Measurements from ENCODE around the gene KIRREL2. TPM values are rescaled to one million over a fixed set of nuclear protein-coding genes. Genes with fewer than 3 reads are reported as not detected.

Gene KIRREL2
- total and polyA plus RNA-seq, 4 donors: not detected

DNA sequence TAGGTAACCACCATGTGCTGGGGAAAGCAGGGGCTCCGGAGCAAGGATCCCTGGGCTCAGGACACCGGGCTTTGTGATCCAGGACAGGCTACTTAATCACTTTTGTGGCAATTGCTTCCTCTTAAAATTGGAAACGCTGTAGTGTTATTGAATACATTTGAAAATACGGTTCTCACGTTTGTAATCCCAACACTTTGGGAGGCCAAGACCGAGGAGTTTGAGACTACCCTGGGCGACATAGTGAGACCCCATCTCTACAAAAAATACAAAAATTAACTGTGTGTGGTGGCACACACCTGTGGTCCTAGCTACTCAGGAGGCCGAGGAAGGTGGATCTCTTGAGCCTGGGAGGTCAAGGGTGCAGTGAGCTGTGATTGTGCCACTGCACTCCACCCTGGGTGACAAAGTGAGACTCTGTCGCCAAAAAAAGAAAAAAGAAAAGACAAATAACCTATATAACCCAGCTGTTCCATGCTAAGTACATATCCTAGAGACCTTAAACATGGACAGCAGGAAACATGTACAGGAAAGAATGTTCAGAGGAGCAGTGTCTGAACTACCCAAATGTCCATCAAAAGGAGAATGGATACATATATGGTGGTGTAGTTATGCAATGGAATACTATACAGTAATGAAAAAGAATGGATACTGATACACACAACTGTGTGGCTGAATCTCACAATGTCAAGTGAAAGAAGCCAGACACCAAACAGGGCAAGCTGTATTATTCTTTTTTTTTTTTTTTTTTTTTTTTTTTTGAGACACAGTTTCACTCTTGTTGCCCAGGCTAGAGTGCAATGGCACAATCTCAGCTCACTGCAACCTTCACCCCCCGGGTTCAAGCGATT lies 43.4 kb upstream of the KIRREL2 start:
- Histone ChIP-seq H3K36me3 (ENCODE audit: control insufficient read depth in 4 of 4, insufficient read depth in 3 of 4, low read depth in 1 of 4, low read length in 3 of 4) (peaks cover 0 to under 1% (median 0%) of the 10 kb centered on the region in 4 donors), H3K27me3 (ENCODE audit: control insufficient read depth in 4 of 4, insufficient read depth in 4 of 4, low read length in 3 of 4) (no peaks in the 10 kb centered on the region), H3K9me3 (ENCODE audit: control insufficient read depth in 4 of 4, low read length in 3 of 4) (no peaks in the 10 kb centered on the region), H3K27ac (ENCODE audit: low read depth in 1 of 2, low read length in 2 of 2) (peak overlapping the region; percentile 75 to 78), H3K4me3 (ENCODE audit: low read depth in 1 of 3, low read length in 3 of 3) (peak overlapping the region in 2 of 3 donors; percentile 66 to 95), H3K4me1 (ENCODE audit: control insufficient read depth in 4 of 4, insufficient read depth in 4 of 4, low read length in 3 of 4) (peaks cover 0 to 27% (median 18%) of the 10 kb centered on the region in 4 donors), H3K9ac (ENCODE audit: low read depth in 1 of 2, low read length in 2 of 2) (no peak overlapping the region)
- 41% methylated on average over 11 of the region's 11 CpGs for WGBS
- TF ChIP-seq NR2F2 (IDR thresholded peaks at IDR 0.05): no peak
- TF ChIP-seq, protein P1, sequence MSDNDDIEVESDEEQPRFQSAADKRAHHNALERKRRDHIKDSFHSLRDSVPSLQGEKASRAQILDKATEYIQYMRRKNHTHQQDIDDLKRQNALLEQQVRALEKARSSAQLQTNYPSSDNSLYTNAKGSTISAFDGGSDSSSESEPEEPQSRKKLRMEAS (IDR thresholded peaks at IDR 0.05): no peak
- peak; percentile 18 for TF ChIP-seq SP1 (IDR thresholded peaks at IDR 0.05)
- no peak for TF ChIP-seq EGR1 (IDR thresholded peaks at IDR 0.05; ENCODE audit: low read depth in 2 of 2)
- peak in 1 of 2 donors; percentile 3 for TF ChIP-seq RAD21 (IDR thresholded peaks at IDR 0.05)
- TF ChIP-seq, protein P2, sequence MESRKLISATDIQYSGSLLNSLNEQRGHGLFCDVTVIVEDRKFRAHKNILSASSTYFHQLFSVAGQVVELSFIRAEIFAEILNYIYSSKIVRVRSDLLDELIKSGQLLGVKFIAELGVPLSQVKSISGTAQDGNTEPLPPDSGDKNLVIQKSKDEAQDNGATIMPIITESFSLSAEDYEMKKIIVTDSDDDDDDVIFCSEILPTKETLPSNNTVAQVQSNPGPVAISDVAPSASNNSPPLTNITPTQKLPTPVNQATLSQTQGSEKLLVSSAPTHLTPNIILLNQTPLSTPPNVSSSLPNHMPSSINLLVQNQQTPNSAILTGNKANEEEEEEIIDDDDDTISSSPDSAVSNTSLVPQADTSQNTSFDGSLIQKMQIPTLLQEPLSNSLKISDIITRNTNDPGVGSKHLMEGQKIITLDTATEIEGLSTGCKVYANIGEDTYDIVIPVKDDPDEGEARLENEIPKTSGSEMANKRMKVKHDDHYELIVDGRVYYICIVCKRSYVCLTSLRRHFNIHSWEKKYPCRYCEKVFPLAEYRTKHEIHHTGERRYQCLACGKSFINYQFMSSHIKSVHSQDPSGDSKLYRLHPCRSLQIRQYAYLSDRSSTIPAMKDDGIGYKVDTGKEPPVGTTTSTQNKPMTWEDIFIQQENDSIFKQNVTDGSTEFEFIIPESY (IDR thresholded peaks at IDR 0.05): no peak
- TF ChIP-seq, protein P3, sequence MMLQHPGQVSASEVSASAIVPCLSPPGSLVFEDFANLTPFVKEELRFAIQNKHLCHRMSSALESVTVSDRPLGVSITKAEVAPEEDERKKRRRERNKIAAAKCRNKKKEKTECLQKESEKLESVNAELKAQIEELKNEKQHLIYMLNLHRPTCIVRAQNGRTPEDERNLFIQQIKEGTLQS (IDR thresholded peaks at IDR 0.05): no peak
- TF ChIP-seq, protein P4, sequence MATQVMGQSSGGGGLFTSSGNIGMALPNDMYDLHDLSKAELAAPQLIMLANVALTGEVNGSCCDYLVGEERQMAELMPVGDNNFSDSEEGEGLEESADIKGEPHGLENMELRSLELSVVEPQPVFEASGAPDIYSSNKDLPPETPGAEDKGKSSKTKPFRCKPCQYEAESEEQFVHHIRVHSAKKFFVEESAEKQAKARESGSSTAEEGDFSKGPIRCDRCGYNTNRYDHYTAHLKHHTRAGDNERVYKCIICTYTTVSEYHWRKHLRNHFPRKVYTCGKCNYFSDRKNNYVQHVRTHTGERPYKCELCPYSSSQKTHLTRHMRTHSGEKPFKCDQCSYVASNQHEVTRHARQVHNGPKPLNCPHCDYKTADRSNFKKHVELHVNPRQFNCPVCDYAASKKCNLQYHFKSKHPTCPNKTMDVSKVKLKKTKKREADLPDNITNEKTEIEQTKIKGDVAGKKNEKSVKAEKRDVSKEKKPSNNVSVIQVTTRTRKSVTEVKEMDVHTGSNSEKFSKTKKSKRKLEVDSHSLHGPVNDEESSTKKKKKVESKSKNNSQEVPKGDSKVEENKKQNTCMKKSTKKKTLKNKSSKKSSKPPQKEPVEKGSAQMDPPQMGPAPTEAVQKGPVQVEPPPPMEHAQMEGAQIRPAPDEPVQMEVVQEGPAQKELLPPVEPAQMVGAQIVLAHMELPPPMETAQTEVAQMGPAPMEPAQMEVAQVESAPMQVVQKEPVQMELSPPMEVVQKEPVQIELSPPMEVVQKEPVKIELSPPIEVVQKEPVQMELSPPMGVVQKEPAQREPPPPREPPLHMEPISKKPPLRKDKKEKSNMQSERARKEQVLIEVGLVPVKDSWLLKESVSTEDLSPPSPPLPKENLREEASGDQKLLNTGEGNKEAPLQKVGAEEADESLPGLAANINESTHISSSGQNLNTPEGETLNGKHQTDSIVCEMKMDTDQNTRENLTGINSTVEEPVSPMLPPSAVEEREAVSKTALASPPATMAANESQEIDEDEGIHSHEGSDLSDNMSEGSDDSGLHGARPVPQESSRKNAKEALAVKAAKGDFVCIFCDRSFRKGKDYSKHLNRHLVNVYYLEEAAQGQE (IDR thresholded peaks at IDR 0.05): no peak
- no peak for TF ChIP-seq YY1 (IDR thresholded peaks at IDR 0.05)
- peak; percentile 4 for TF ChIP-seq HNF4G (IDR thresholded peaks at IDR 0.05)
- peak in 1 of 2 donors; percentile 7 for TF ChIP-seq RXRA (IDR thresholded peaks at IDR 0.05)
- TF ChIP-seq FOXA1 (IDR thresholded peaks at IDR 0.05): no peak
- TF ChIP-seq JUND (IDR thresholded peaks at IDR 0.05): no peak
- TF ChIP-seq GABPA (IDR thresholded peaks at IDR 0.05 in 1 of 2, conservative IDR thresholded peaks at IDR 0.05 in 1 of 2): peak in 1 of 2 donors; percentile 0
- TF ChIP-seq, protein P5, sequence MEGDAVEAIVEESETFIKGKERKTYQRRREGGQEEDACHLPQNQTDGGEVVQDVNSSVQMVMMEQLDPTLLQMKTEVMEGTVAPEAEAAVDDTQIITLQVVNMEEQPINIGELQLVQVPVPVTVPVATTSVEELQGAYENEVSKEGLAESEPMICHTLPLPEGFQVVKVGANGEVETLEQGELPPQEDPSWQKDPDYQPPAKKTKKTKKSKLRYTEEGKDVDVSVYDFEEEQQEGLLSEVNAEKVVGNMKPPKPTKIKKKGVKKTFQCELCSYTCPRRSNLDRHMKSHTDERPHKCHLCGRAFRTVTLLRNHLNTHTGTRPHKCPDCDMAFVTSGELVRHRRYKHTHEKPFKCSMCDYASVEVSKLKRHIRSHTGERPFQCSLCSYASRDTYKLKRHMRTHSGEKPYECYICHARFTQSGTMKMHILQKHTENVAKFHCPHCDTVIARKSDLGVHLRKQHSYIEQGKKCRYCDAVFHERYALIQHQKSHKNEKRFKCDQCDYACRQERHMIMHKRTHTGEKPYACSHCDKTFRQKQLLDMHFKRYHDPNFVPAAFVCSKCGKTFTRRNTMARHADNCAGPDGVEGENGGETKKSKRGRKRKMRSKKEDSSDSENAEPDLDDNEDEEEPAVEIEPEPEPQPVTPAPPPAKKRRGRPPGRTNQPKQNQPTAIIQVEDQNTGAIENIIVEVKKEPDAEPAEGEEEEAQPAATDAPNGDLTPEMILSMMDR (IDR thresholded peaks at IDR 0.05; ENCODE audit: low read depth, low read length, missing input control): no peak
- peak in 1 of 2 donors; percentile 51 for TF ChIP-seq HNF4A (conservative IDR thresholded peaks at IDR 0.05)
- TF ChIP-seq FOXA2 (IDR thresholded peaks at IDR 0.05): no peak
- no peak for TF ChIP-seq TAF1 (conservative IDR thresholded peaks at IDR 0.05)
- no peak for DNase-seq (ENCODE audit: low spot score)

All from liver (tissue), 9 donors.